Neural cell (in vitro differentiated cells): ENCODE results near the gene DCTN5. TPM values are rescaled to one million over a fixed set of nuclear protein-coding genes. Genes with fewer than 3 reads are reported as not detected.

Experiments
- H2AFZ ChIP-seq: fragments of 200-600, 300-800 bp; sonication (generic), shearing (Covaris generic); 2 replicates; pipeline ENCODE4 v1.6.0; 2014; ENCODE audit warnings: low read depth, mild to moderate bottlenecking, antibody characterized with exemption, low read length, moderate library complexity
- H3F3A ChIP-seq: fragments of 200-600 bp; shearing (Covaris generic); 2 replicates; pipeline ENCODE4 v1.6.1; 2016; ENCODE audit warnings: mild to moderate bottlenecking, moderate library complexity, mixed read lengths, antibody characterized with exemption, low read length; ENCODE audit not compliant: insufficient read depth, poor library complexity, severe bottlenecking
- H3K27ac ChIP-seq: fragments of 200-600, 300-800 bp; sonication (generic), shearing (Covaris generic); 2 replicates; pipeline ENCODE4 v1.5.1; 2014; ENCODE audit warnings: mild to moderate bottlenecking, low read length, moderate library complexity
- H3K27me3 ChIP-seq: fragments of 300-800, 200-600 bp; sonication (generic), shearing (Covaris generic); 2 replicates; pipeline ENCODE4 v1.6.0; 2014; ENCODE audit warnings: mild to moderate bottlenecking, low read depth, low read length, moderate library complexity; ENCODE audit not compliant: insufficient read depth
- H3K36me3 ChIP-seq: fragments of 300-800, 200-600 bp; sonication (generic), shearing (Covaris generic); 2 replicates; pipeline ENCODE4 v1.5.1; 2014; ENCODE audit warnings: mild to moderate bottlenecking, antibody characterized with exemption, low read length, moderate library complexity; ENCODE audit not compliant: insufficient read depth
- H3K4me2 ChIP-seq: fragments of 300-800, 200-600 bp; sonication (generic), shearing (Covaris generic); 2 replicates; pipeline ENCODE4 v1.6.0; 2014; ENCODE audit warnings: mild to moderate bottlenecking, low read length
- H3K4me3 ChIP-seq: fragments of 300-800, 200-600 bp; sonication (generic), shearing (Covaris generic); 2 replicates; pipeline ENCODE4 v1.5.1; 2014; ENCODE audit warnings: mild to moderate bottlenecking, low read length, moderate library complexity
- H3K79me2 ChIP-seq: fragments of 200-600 bp; shearing (Covaris generic); replicated peaks from 2 replicates; pipeline ENCODE4 v1.6.0; 2014; ENCODE audit warnings: mild to moderate bottlenecking, low read length, moderate library complexity; ENCODE audit not compliant: insufficient read depth
- H3K9ac ChIP-seq: fragments of 300-800, 200-600 bp; sonication (generic), shearing (Covaris generic); 2 replicates; pipeline ENCODE4 v1.6.1; 2016; ENCODE audit warnings: mild to moderate bottlenecking, low read length, mixed read lengths
- H3K9me2 ChIP-seq: fragments of 200-600 bp; shearing (Covaris generic); 2 replicates; pipeline ENCODE4 v1.6.1; 2016; ENCODE audit warnings: mild to moderate bottlenecking, low read length, mixed read lengths; ENCODE audit not compliant: insufficient read depth
- H3K9me3 ChIP-seq: fragments of 200-600, 300-800 bp; sonication (generic), shearing (Covaris generic); 2 replicates; pipeline ENCODE4 v1.6.1; 2016; ENCODE audit warnings: mild to moderate bottlenecking, mixed run types, low read length, moderate library complexity, mixed read lengths
- H4K20me1 ChIP-seq: fragments of 200-600 bp; shearing (Covaris generic); 2 replicates; pipeline ENCODE4 v1.6.1; 2016; ENCODE audit warnings: mild to moderate bottlenecking, mixed run types; ENCODE audit not compliant: insufficient read depth
- CTCF ChIP-seq: fragments of 450-650 bp; IDR thresholded peaks from 2 replicates; pipeline ENCODE4 v1.5.1; 2014; ENCODE audit warnings: antibody characterized with exemption, mild to moderate bottlenecking, moderate library complexity; ENCODE audit not compliant: poor library complexity, severe bottlenecking
- EP300 ChIP-seq: fragments of 450-650 bp; conservative IDR thresholded peaks from 2 replicates; pipeline ENCODE4 v1.6.1; 2014; ENCODE audit warnings: antibody characterized with exemption, mild to moderate bottlenecking, moderate library complexity; ENCODE audit not compliant: poor library complexity, severe bottlenecking
- EZH2 ChIP-seq: fragments of 200-600, 300-800 bp; shearing (Covaris generic), sonication (generic); IDR thresholded peaks from 2 replicates; pipeline ENCODE4 v1.6.1; 2014; ENCODE audit warnings: antibody characterized with exemption, low read length, borderline replicate concordance, mild to moderate bottlenecking; ENCODE audit not compliant: insufficient read depth, poor library complexity, severe bottlenecking
- MXI1 ChIP-seq: fragments of 450-650 bp; conservative IDR thresholded peaks from 2 replicates; pipeline ENCODE4 v1.6.1; 2014; ENCODE audit warnings: antibody characterized with exemption, mild to moderate bottlenecking; ENCODE audit not compliant: poor library complexity, severe bottlenecking
- POLR2AphosphoS5 ChIP-seq: IDR thresholded peaks from 2 replicates; pipeline ENCODE4 v1.6.1; 2012
- RAD21 ChIP-seq: fragments of 450-650 bp; conservative IDR thresholded peaks from 2 replicates; pipeline ENCODE4 v1.6.1; 2014; ENCODE audit warnings: antibody characterized with exemption, mild to moderate bottlenecking, moderate library complexity
- REST ChIP-seq: IDR thresholded peaks from 2 replicates; pipeline ENCODE4 v1.6.1; 2012; ENCODE audit warnings: borderline replicate concordance
- SMC3 ChIP-seq: fragments of 450-650 bp; conservative IDR thresholded peaks from 2 replicates; pipeline ENCODE4 v1.6.1; 2014; ENCODE audit warnings: antibody characterized with exemption, mild to moderate bottlenecking, moderate library complexity; ENCODE audit not compliant: poor library complexity
- TAF1 ChIP-seq: IDR thresholded peaks from 2 replicates; pipeline ENCODE4 v1.6.1; 2012; ENCODE audit warnings: low read depth
- polyA plus RNA-seq: library from polyadenylated mRNA; depleted of rRNA; stranded (reverse); fragments of >200 nt; gene quantifications from 2 replicates; pipeline ENCODE4 v1.2.3, GENCODE V29; 2014

DCTN5 gene
- polyA plus RNA-seq, 1 donor from 2014 or later, result 65.8 TPM

GRCh38 chr16:23691483-23692189, 50.4 kb downstream of the DCTN5 start:
- TF ChIP-seq EP300, result no peak
- TF ChIP-seq SMC3, result no peak
- no peaks in the 10 kb centered on the region for H3F3A ChIP-seq
- H3K4me2 ChIP-seq, result no peak overlapping the region
- no peak overlapping the region for H3K27ac ChIP-seq
- no peaks in the 10 kb centered on the region for H3K9me2 ChIP-seq
- H3K9me3 ChIP-seq, result no peaks in the 10 kb centered on the region
- peaks cover 8% of the 10 kb centered on the region for H3K36me3 ChIP-seq
- no peaks in the 10 kb centered on the region for H3K27me3 ChIP-seq
- no peak overlapping the region for H2AFZ ChIP-seq
- no peaks in the 10 kb centered on the region for H3K79me2 ChIP-seq
- no peak overlapping the region for H3K4me3 ChIP-seq
- no peaks in the 10 kb centered on the region for H4K20me1 ChIP-seq
- no peak overlapping the region for H3K9ac ChIP-seq

GRCh38 chr16:23692190-23692837, 51.0 kb downstream of the DCTN5 start:
- Histone ChIP-seq H3K4me2 (no peak overlapping the region), H3K27ac (no peak overlapping the region), H3K9me3 (no peaks in the 10 kb centered on the region), H3F3A (no peaks in the 10 kb centered on the region), H3K4me3 (no peak overlapping the region), H4K20me1 (no peaks in the 10 kb centered on the region), H2AFZ (no peak overlapping the region), H3K9me2 (no peaks in the 10 kb centered on the region), H3K9ac (no peak overlapping the region), H3K79me2 (no peaks in the 10 kb centered on the region), H3K36me3 (peaks cover 8% of the 10 kb centered on the region), H3K27me3 (no peaks in the 10 kb centered on the region)
- TF ChIP-seq REST (no peak), POLR2AphosphoS5 (no peak), EP300 (no peak), MXI1 (no peak), RAD21 (no peak), CTCF (no peak), TAF1 (no peak), EZH2 (no peak), SMC3 (no peak)
